Adrenal gland (tissue), 12 donors: ENCODE results near the gene HELZ. TPM values are rescaled to one million over a fixed set of nuclear protein-coding genes. Genes with fewer than 3 reads are reported as not detected.

Experiments
- DNase-seq, 7 donors: peaks; one replicate each; pipeline ENCODE4 v3.0.0-alpha.2; 2019 to 2020
- H3K27ac ChIP-seq, 5 donors: fragments of 200-600 bp; sonication (generic) in 4 of 5; 1 replicate in 3 of 5; 2 replicates in 2 of 5; pipeline versions ENCODE4 v1.5.1 to v1.8.0; 2016 to 2020; ENCODE audit warnings: mild to moderate bottlenecking in 1 of 5
- H3K27me3 ChIP-seq: fragments of 200-600 bp; 2 replicates; pipeline ENCODE4 v1.8.0; 2021
- H3K36me3 ChIP-seq, 2 donors: fragments of 200-600 bp; replicated peaks in 1 of 2; 1 replicate in 1 of 2; 2 replicates in 1 of 2; pipeline versions ENCODE4 v1.5.1 to v1.8.0; 2018 to 2022
- H3K4me1 ChIP-seq, 2 donors: fragments of 200-600 bp; replicated peaks in 1 of 2; 1 replicate in 1 of 2; 2 replicates in 1 of 2; pipeline versions ENCODE4 v1.5.1 to v1.8.0; 2018 to 2021
- H3K4me3 ChIP-seq, 4 donors: fragments of 200-600 bp; sonication (generic) in 3 of 4; one replicate each; pipeline ENCODE4 v1.5.1; 2016 to 2018
- H3K9me3 ChIP-seq, 3 donors: fragments of 200-600 bp; sonication (generic) in 1 of 3; replicated peaks in 1 of 3; 1 replicate in 2 of 3; 2 replicates in 1 of 3; pipeline versions ENCODE4 v1.5.1 to v1.8.0; 2016 to 2021
- CTCF ChIP-seq, 6 experiments: fragments of 450-650 bp in 4 of 6; fragments of 200-600 bp in 2 of 6; sonication (generic) in 1 of 6; IDR thresholded peaks; 1 replicate in 5 of 6; 2 replicates in 1 of 6; pipeline versions ENCODE4 v1.5.1 to v1.8.0; 2016 to 2021; ENCODE audit warnings: antibody characterized with exemption in 6 of 6, mild to moderate bottlenecking in 2 of 6, moderate library complexity in 1 of 6
- POLR2A ChIP-seq, 2 donors: fragments of 450-650 bp; IDR thresholded peaks; one replicate each; pipeline ENCODE4 v1.6.1; 2017; ENCODE audit warnings: antibody characterized with exemption in 2 of 2, mild to moderate bottlenecking in 2 of 2, moderate library complexity in 1 of 2
- WGBS, 4 donors: extraction: QIAGEN DNeasy Blood & Tissue Kit in 2 of 4; methylation state at CpG; one replicate each; pipeline versions ENCODE4 v1.1.5 to v1.1.7; 2013 to 2017; 5-methylcytosine and 5-hydroxymethylcytosine counted together
- intact Hi-C, 2 donors: fragments of 100-400 bp; cut with DNase I; formaldehyde crosslinking; loops; one replicate each; pipeline versions ENCODE4 v1.14.1 to v1.15.0; 2022 to 2023
- polyA plus RNA-seq, 3 donors: library from polyadenylated mRNA; stranded (reverse); fragments of 200-250 nt in 2 of 3; fragments of 350-450 nt in 1 of 3; fragmentation: Illumina TruSeq in 1 of 3; extraction: RNeasy Lipid Tissue Mini Kit (QIAGEN cat#74804) in 1 of 3; gene quantifications; one replicate each; pipeline ENCODE4 v1.2.3, GENCODE V29; 2013 to 2014
- total RNA-seq, 9 donors: library from RNA; depleted of rRNA in 4 of 9; stranded (reverse); fragments of >200 nt in 4 of 9; fragments of 120-200 nt in 1 of 9; fragmentation: NEBNext Ultra II Directional in 1 of 9; extraction: Animal tissue kit (Norgen Biotek cat#: 25700) in 1 of 9; gene quantifications; one replicate each; pipeline versions ENCODE4 v1.1.0 to v1.2.4, GENCODE V29; 2013 to 2023
- donor health status: healthy with polysubstance abuse.
- donor health status: Bipolar disorder and iron deficiency.
- donor health status: DM: yes; HTN: yes; CAD: no.
- donor health status: DM: no; HTN: no; CAD: no.
- donor health status: DM: no; HTN: no; CAD: no.
- donor health status: DM: yes; HTN: yes; CAD: no.

Gene HELZ
- total and polyA plus RNA-seq, 12 donors, result 3.1 to 88.0 (median 47.9) TPM

- peaks cover 12 to 34% of the 10 kb centered on the region in 2 donors for H3K4me1 ChIP-seq
- WGBS, 4 donors, result 88 to 90% (median 88%) methylated on average over 7 of the region's 7 CpGs
Measured at GRCh38 chr17:67215991-67216421, 29.0 kb downstream of the HELZ start.

GRCh38 chr17:67212714-67213417 is 32.1 kb downstream of the HELZ start:
- WGBS, 4 donors, result 69 to 72% (median 70%) methylated on average over 4 to 9 of the region's 9 CpGs
- Histone ChIP-seq H3K36me3 (peaks cover 0 to 18% of the 10 kb centered on the region in 2 donors), H3K9me3 (no peaks in the 10 kb centered on the region), H3K27me3 (no peaks in the 10 kb centered on the region), H3K4me3 (no peak overlapping the region), H3K4me1 (peaks cover 0 to 20% of the 10 kb centered on the region in 2 donors), H3K27ac (no peak overlapping the region)
- DNase-seq, result no peak
- TF ChIP-seq POLR2A (IDR thresholded peaks at IDR 0.05) (no peak), CTCF (IDR thresholded peaks at IDR 0.05) (no peak)
- intact Hi-C loops, result no loop called here

More at GRCh38 chr17:67215991-67216421, 29.0 kb downstream of the HELZ start:
- Histone ChIP-seq H3K36me3 (peaks cover 0 to 27% of the 10 kb centered on the region in 2 donors), H3K9me3 (no peaks in the 10 kb centered on the region), H3K4me3 (no peak overlapping the region), H3K27ac (no peak overlapping the region), H3K27me3 (no peaks in the 10 kb centered on the region)
- DNase-seq, result no peak
- TF ChIP-seq CTCF (IDR thresholded peaks at IDR 0.05), result no peak
- TF ChIP-seq POLR2A (IDR thresholded peaks at IDR 0.05), result no peak
- intact Hi-C loops, result no loop called here

GRCh38 chr17:67212231-67212630 is 32.8 kb downstream of the HELZ start:
- 87 to 96% (median 92%) methylated on average over 3 to 5 of the region's 5 CpGs for WGBS, 4 donors
- no peak overlapping the region for H3K4me3 ChIP-seq
- H3K9me3 ChIP-seq, result no peaks in the 10 kb centered on the region
- H3K27me3 ChIP-seq, result no peaks in the 10 kb centered on the region
- peaks cover 0 to 12% of the 10 kb centered on the region in 2 donors for H3K36me3 ChIP-seq
- no peak overlapping the region for H3K27ac ChIP-seq
- intact Hi-C loops, result no loop called here
- H3K4me1 ChIP-seq, result peaks cover 0 to 20% of the 10 kb centered on the region in 2 donors
- TF ChIP-seq POLR2A (IDR thresholded peaks at IDR 0.05) (no peak), CTCF (IDR thresholded peaks at IDR 0.05) (no peak)
- no peak for DNase-seq

GRCh38 chr17:67211742-67212141 is 33.3 kb downstream of the HELZ start:
- Histone ChIP-seq H3K27me3 (no peaks in the 10 kb centered on the region), H3K9me3 (no peaks in the 10 kb centered on the region), H3K4me3 (no peak overlapping the region), H3K4me1 (peaks cover 0 to 20% of the 10 kb centered on the region in 2 donors), H3K27ac (no peak overlapping the region), H3K36me3 (peaks cover 0 to 12% of the 10 kb centered on the region in 2 donors)
- 84 to 88% (median 87%) methylated on average over 5 of the region's 5 CpGs for WGBS, 4 donors
- no peak for DNase-seq
- intact Hi-C loops, result no loop called here
- TF ChIP-seq POLR2A (IDR thresholded peaks at IDR 0.05), result no peak
- TF ChIP-seq CTCF (IDR thresholded peaks at IDR 0.05), result no peak
